ENCODE results near the gene PDE7B.

The PDE7B gene

DNA sequence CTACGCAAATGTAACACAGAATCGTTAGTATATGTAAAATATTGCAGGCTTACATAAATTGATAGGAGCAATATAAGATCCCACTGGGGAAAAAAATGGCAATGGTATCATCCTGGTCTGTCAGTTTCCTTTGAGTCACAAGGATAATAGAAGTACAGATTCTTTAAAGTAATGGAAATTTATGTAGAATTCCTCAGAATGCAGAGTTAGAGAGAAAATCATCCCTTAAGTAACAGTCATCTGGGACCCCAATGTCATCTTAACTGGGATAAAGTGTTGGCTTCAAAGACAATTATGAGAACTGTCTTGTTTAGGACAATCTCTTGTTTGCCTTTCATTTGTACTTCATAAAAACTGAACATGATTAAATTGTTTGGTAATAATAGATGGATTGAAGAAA, 34.5 kb upstream of the PDE7B start (continued):
- TF ChIP-seq, protein P1, sequence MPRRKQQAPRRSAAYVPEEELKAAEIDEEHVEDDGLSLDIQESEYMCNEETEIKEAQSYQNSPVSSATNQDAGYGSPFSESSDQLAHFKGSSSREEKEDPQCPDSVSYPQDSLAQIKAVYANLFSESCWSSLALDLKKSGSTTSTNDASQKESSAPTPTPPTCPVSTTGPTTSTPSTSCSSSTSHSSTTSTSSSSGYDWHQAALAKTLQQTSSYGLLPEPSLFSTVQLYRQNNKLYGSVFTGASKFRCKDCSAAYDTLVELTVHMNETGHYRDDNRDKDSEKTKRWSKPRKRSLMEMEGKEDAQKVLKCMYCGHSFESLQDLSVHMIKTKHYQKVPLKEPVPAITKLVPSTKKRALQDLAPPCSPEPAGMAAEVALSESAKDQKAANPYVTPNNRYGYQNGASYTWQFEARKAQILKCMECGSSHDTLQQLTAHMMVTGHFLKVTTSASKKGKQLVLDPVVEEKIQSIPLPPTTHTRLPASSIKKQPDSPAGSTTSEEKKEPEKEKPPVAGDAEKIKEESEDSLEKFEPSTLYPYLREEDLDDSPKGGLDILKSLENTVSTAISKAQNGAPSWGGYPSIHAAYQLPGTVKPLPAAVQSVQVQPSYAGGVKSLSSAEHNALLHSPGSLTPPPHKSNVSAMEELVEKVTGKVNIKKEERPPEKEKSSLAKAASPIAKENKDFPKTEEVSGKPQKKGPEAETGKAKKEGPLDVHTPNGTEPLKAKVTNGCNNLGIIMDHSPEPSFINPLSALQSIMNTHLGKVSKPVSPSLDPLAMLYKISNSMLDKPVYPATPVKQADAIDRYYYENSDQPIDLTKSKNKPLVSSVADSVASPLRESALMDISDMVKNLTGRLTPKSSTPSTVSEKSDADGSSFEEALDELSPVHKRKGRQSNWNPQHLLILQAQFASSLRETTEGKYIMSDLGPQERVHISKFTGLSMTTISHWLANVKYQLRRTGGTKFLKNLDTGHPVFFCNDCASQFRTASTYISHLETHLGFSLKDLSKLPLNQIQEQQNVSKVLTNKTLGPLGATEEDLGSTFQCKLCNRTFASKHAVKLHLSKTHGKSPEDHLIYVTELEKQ (tag by site-specific recombination; IDR thresholded peaks at IDR 0.05; ENCODE audit: borderline replicate concordance): no peak

DNA sequence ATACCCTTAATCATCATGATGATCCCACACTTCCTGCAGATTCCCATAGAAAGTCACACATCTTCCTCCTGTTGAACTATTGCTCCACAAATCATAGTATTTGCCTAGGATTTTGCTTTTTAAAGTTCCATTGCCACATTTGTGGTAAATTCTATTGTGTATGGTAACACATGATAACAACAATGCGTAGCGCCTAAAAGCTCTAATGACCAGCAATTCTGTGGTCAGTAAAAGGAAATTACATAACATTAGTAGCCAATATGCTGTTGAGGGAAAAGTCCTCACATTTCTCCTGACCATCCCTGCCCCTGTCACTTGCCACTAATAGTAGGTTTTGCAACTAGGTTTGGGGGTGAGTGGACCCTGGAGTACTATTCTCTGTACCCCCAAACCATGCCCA, 31.8 kb upstream of the PDE7B start:
- ChIA-PET CTCF (interaction anchor here (0.6 kb wide), 1 partner anchor 22 kb away, joined by 3 read pairs; no protein-coding TSS in a partner anchor), POLR2A (no interaction called here)
- Histone ChIP-seq H3K4me1 (ENCODE audit: control insufficient read depth, insufficient read depth, low read length) (no peaks in the 10 kb centered on the region), H3K4me3 (ENCODE audit: low read depth, low read length) (no peak overlapping the region), H3K9me3 (ENCODE audit: control insufficient read depth, insufficient read depth, low read depth, low read length) (no peaks in the 10 kb centered on the region), H3K36me3 (ENCODE audit: control insufficient read depth in 2 of 2, insufficient read depth in 1 of 2, low read length in 2 of 2) (no peaks in the 10 kb centered on the region), H3K27ac (ENCODE audit: extremely low read depth, low read depth, low read length) (no peak overlapping the region)
- TF ChIP-seq ZNF157 (tag by site-specific recombination; IDR thresholded peaks at IDR 0.05): no peak
- no peak for TF ChIP-seq ZNF223 (tag by site-specific recombination; IDR thresholded peaks at IDR 0.05)
- TF ChIP-seq ZNF596 (tag by site-specific recombination; IDR thresholded peaks at IDR 0.05): no peak
- TF ChIP-seq ZNF211 (tag by site-specific recombination; IDR thresholded peaks at IDR 0.05; ENCODE audit: low read depth): no peak

DNA sequence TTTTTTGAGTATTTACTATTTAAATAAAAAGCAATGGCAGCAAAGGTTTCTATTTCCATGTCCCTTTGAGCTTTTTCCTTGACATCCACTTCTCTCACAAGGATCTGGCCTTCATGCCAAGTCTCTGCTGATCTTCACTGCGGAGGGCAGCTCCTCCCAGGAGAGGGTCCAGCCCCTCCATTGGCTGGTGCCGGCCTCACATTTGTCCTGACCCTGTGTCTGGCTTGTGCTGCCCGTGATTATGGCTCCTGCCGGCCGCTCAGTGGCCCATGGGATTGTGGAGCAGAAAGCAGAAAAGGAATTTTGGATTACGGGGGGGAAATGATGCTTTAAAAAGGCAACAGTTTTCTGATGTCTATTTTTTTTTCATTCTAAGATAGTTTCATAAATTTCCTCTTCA, 31.2 kb upstream of the PDE7B start:
- Histone ChIP-seq H3K27ac (ENCODE audit: extremely low read depth, low read depth, low read length) (no peak overlapping the region), H3K9me3 (ENCODE audit: control insufficient read depth, insufficient read depth, low read depth, low read length) (no peaks in the 10 kb centered on the region), H3K4me1 (ENCODE audit: control insufficient read depth, insufficient read depth, low read length) (no peaks in the 10 kb centered on the region), H3K36me3 (ENCODE audit: control insufficient read depth in 2 of 2, insufficient read depth in 1 of 2, low read length in 2 of 2) (no peaks in the 10 kb centered on the region), H3K4me3 (ENCODE audit: low read depth, low read length) (no peak overlapping the region)
- TF ChIP-seq ZSCAN23 (tag by site-specific recombination; IDR thresholded peaks at IDR 0.05): no peak
- TF ChIP-seq ZNF37A (tag by site-specific recombination; IDR thresholded peaks at IDR 0.05): no peak
- TF ChIP-seq ZNF830 (tag by site-specific recombination; IDR thresholded peaks at IDR 0.05; ENCODE audit: low read depth): no peak
- TF ChIP-seq ZNF530 (tag by site-specific recombination; IDR thresholded peaks at IDR 0.05; ENCODE audit: low read depth): no peak
- TF ChIP-seq ZNF426 (tag by site-specific recombination; IDR thresholded peaks at IDR 0.05): no peak
- TF ChIP-seq ZNF513 (tag by site-specific recombination; IDR thresholded peaks at IDR 0.05): no peak
- TF ChIP-seq, protein P2, sequence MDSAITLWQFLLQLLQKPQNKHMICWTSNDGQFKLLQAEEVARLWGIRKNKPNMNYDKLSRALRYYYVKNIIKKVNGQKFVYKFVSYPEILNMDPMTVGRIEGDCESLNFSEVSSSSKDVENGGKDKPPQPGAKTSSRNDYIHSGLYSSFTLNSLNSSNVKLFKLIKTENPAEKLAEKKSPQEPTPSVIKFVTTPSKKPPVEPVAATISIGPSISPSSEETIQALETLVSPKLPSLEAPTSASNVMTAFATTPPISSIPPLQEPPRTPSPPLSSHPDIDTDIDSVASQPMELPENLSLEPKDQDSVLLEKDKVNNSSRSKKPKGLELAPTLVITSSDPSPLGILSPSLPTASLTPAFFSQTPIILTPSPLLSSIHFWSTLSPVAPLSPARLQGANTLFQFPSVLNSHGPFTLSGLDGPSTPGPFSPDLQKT (IDR thresholded peaks at IDR 0.05; ENCODE audit: borderline replicate concordance, low read depth, low read length): no peak
- TF ChIP-seq BCL11B (tag by site-specific recombination; IDR thresholded peaks at IDR 0.05; ENCODE audit: low read depth): no peak
- TF ChIP-seq ZNF311 (tag by site-specific recombination; IDR thresholded peaks at IDR 0.05; ENCODE audit: borderline replicate concordance): no peak
- no peak for TF ChIP-seq ZNF214 (tag by site-specific recombination; IDR thresholded peaks at IDR 0.05; ENCODE audit: borderline replicate concordance)
- TF ChIP-seq KLF1 (tag by site-specific recombination; IDR thresholded peaks at IDR 0.05): no peak
- no peak for TF ChIP-seq ZNF555 (tag by site-specific recombination; conservative IDR thresholded peaks at IDR 0.05)
- TF ChIP-seq, protein P3, sequence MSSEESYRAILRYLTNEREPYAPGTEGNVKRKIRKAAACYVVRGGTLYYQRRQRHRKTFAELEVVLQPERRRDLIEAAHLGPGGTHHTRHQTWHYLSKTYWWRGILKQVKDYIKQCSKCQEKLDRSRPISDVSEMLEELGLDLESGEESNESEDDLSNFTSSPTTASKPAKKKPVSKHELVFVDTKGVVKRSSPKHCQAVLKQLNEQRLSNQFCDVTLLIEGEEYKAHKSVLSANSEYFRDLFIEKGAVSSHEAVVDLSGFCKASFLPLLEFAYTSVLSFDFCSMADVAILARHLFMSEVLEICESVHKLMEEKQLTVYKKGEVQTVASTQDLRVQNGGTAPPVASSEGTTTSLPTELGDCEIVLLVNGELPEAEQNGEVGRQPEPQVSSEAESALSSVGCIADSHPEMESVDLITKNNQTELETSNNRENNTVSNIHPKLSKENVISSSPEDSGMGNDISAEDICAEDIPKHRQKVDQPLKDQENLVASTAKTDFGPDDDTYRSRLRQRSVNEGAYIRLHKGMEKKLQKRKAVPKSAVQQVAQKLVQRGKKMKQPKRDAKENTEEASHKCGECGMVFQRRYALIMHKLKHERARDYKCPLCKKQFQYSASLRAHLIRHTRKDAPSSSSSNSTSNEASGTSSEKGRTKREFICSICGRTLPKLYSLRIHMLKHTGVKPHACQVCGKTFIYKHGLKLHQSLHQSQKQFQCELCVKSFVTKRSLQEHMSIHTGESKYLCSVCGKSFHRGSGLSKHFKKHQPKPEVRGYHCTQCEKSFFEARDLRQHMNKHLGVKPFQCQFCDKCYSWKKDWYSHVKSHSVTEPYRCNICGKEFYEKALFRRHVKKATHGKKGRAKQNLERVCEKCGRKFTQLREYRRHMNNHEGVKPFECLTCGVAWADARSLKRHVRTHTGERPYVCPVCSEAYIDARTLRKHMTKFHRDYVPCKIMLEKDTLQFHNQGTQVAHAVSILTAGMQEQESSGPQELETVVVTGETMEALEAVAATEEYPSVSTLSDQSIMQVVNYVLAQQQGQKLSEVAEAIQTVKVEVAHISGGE (tag by site-specific recombination; conservative IDR thresholded peaks at IDR 0.05; ENCODE audit: low read depth): no peak
- TF ChIP-seq SCRT1 (tag by site-specific recombination; IDR thresholded peaks at IDR 0.05; ENCODE audit: borderline replicate concordance): no peak
- TF ChIP-seq ZNF785 (tag by site-specific recombination; IDR thresholded peaks at IDR 0.05): no peak
- TF ChIP-seq, protein P4, sequence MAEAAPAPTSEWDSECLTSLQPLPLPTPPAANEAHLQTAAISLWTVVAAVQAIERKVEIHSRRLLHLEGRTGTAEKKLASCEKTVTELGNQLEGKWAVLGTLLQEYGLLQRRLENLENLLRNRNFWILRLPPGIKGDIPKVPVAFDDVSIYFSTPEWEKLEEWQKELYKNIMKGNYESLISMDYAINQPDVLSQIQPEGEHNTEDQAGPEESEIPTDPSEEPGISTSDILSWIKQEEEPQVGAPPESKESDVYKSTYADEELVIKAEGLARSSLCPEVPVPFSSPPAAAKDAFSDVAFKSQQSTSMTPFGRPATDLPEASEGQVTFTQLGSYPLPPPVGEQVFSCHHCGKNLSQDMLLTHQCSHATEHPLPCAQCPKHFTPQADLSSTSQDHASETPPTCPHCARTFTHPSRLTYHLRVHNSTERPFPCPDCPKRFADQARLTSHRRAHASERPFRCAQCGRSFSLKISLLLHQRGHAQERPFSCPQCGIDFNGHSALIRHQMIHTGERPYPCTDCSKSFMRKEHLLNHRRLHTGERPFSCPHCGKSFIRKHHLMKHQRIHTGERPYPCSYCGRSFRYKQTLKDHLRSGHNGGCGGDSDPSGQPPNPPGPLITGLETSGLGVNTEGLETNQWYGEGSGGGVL (tag by site-specific recombination; IDR thresholded peaks at IDR 0.05): no peak
- ChIA-PET POLR2A (no interaction called here), CTCF (interaction anchor here (0.7 kb wide), 1 partner anchor 118 kb away, joined by 3 read pairs; no protein-coding TSS in a partner anchor)

Measured in HEK293 (cell line).